ENCODE data around the gene LPP.

GRCh38 chr3:188295876-188296275 lies 141.9 kb downstream of the LPP start:
- TF ChIP-seq TAF1 (IDR thresholded peaks at IDR 0.05; ENCODE audit: low read depth, low read length) (no peak), POLR2A (IDR thresholded peaks at IDR 0.05; ENCODE audit: low read depth, low read length) (no peak), POLR2AphosphoS5 (IDR thresholded peaks at IDR 0.05; ENCODE audit: low read depth, low read length) (no peak), SPI1 (IDR thresholded peaks at IDR 0.05; ENCODE audit: low read depth, low read length) (no peak), PAX5 (IDR thresholded peaks at IDR 0.05; ENCODE audit: insufficient read depth, low read length, severe bottlenecking) (no peak)

Data from GM12891 (cell line).